Measurements from ENCODE around the gene DDIT3. TPM values are rescaled to one million over a fixed set of nuclear protein-coding genes. Genes with fewer than 3 reads are reported as not detected.

DDIT3 gene
- total and polyA plus RNA-seq, 2 of the 4 experiments (the other 2 are of a cell fraction): 19.4 to 54.4 TPM

DNA sequence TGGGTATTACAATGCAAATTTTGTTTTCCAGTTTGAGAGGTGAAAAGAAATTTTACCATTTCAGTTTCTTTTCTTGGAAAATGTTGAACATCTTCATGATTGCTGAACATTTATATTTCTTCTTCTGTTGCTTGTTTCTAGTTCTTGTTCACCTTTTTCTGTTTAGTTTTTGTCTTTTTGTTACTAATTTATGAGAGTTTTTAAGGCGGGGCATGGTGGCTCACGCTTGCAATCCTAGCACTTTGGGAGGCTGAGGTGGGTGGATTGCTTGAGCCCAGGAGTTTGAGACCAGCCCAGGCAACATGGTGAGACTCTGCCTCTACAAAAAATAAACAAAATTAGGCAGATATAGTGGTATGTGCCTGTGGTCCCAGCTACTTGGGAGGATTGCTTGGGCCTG lies 40.2 kb upstream of the DDIT3 start:
- Histone ChIP-seq H4K5ac (ENCODE audit: low read depth, low read length) (no peak overlapping the region), H2AK5ac (ENCODE audit: low read depth, low read length) (no peak overlapping the region), H3K9me3 (ENCODE audit: control insufficient read depth, insufficient read depth, low read length) (no peaks in the 10 kb centered on the region), H3K9ac (ENCODE audit: low read depth, low read length) (no peak overlapping the region), H2AK9ac (replicated peaks; ENCODE audit: low read depth, low read length, poor library complexity) (no peak overlapping the region), H3K23ac (ENCODE audit: low read depth, low read length) (no peak overlapping the region), H2BK20ac (ENCODE audit: low read depth, low read length) (no peak overlapping the region), H3K9me1 (ENCODE audit: insufficient read depth, low read length) (no peaks in the 10 kb centered on the region), H2BK15ac (ENCODE audit: low read depth, low read length) (no peak overlapping the region), H3K4me1 (ENCODE audit: control insufficient read depth, insufficient read depth, low read length) (no peaks in the 10 kb centered on the region), H3K56ac (ENCODE audit: extremely low read depth, insufficient read depth, low read length) (no peak overlapping the region), H3K36me3 (ENCODE audit: control insufficient read depth, insufficient read depth, low read length) (no peaks in the 10 kb centered on the region), H3K4me2 (ENCODE audit: low read depth, low read length) (no peak overlapping the region), H3K79me1 (ENCODE audit: low read depth in 1 of 2, low read length in 2 of 2) (no peaks in the 10 kb centered on the region), H2BK5ac (ENCODE audit: low read depth, low read length, poor library complexity, severe bottlenecking) (no peak overlapping the region), H4K91ac (ENCODE audit: insufficient read depth, low read depth, low read length) (no peak overlapping the region), H3K4me3 (ENCODE audit: insufficient read depth, low read depth, low read length) (no peak overlapping the region), H3K4ac (ENCODE audit: low read depth, low read length) (no peak overlapping the region), H4K8ac (ENCODE audit: low read depth in 2 of 2, low read length in 2 of 2) (no peak overlapping the region), H2BK120ac (ENCODE audit: low read depth, low read length) (no peak overlapping the region), H3K27ac (ENCODE audit: insufficient read depth, low read length) (no peak overlapping the region), H4K20me1 (ENCODE audit: insufficient read depth, low read length) (no peaks in the 10 kb centered on the region), H2AFZ (replicated peaks; ENCODE audit: low read length, poor library complexity) (no peak overlapping the region), H3K27me3 (ENCODE audit: control insufficient read depth, insufficient read depth, low read length) (peaks cover 11% of the 10 kb centered on the region), H3K14ac (replicated peaks; ENCODE audit: low read depth, low read length) (no peak overlapping the region), H3K18ac (ENCODE audit: low read depth, low read length) (no peak overlapping the region)
- DNase-seq (no peak), ATAC-seq (ENCODE audit: low read depth) (no peak)
- BruUV-seq (replicated peaks): no TSS peak
- WGBS, 2 experiments (ENCODE audit: extremely low coverage in 2 of 2, insufficient read length in 1 of 2): no CpG with 5 or more reads among the region's 2 CpGs
- POLR2A ChIA-PET (ENCODE audit: unreplicated experiment): no interaction called here
- CTCF ChIA-PET: interaction anchor here (1.3 kb wide), 1 partner anchor 73 kb away, joined by 3 read pairs; the partner anchor contains the start of gene B4GALNT1
- in situ Hi-C loops (cut with MboI; ENCODE audit: low sequenced_read_pairs) (no loop called here), intact Hi-C loops (cut with micrococcal nuclease) (loop anchor here (10.0 kb wide), 1 partner anchor 1304 kb away; no protein-coding TSS in a partner anchor), dilution Hi-C loops (cut with HindIII; ENCODE audit: low sequenced_read_pairs, unreplicated experiment) (loop anchor here (25.0 kb wide), 1 partner anchor 102 kb away; no protein-coding TSS in a partner anchor)
- TF ChIP-seq MXI1 (IDR thresholded peaks at IDR 0.05; ENCODE audit: borderline replicate concordance, low read depth, low read length) (no peak), RCOR1 (IDR thresholded peaks at IDR 0.05; ENCODE audit: insufficient replicate concordance, low read length) (no peak), SMC3 (IDR thresholded peaks at IDR 0.05; ENCODE audit: low read depth, low read length) (no peak), CHD1 (IDR thresholded peaks at IDR 0.05; ENCODE audit: low read depth, low read length) (no peak), MAFK (IDR thresholded peaks at IDR 0.05; ENCODE audit: low read depth, low read length) (no peak)

Data from IMR-90 (cell line).